HEK293T (cell line): ENCODE measurements around the gene SEC61A1.

ENCODE experiments used
- ARNT ChIP-seq: fragments of 450-650 bp; IDR thresholded peaks from 2 replicates; pipeline ENCODE4 v1.6.1; 2017; ENCODE audit warnings: mild to moderate bottlenecking
- FOXA1 ChIP-seq: fragments of 450-650 bp; IDR thresholded peaks from 2 replicates; pipeline ENCODE4 v1.6.1; 2016; ENCODE audit warnings: mild to moderate bottlenecking
- FOXM1 ChIP-seq: fragments of 450-650 bp; IDR thresholded peaks from 2 replicates; pipeline ENCODE4 v1.6.1; 2017; ENCODE audit warnings: mild to moderate bottlenecking, borderline replicate concordance
- HDGF ChIP-seq: fragments of 450-650 bp; IDR thresholded peaks from 2 replicates; pipeline ENCODE4 v1.6.1; 2017; ENCODE audit warnings: antibody characterized with exemption, borderline replicate concordance
- LEF1 ChIP-seq: fragments of 450-650 bp; IDR thresholded peaks from 2 replicates; pipeline ENCODE4 v1.6.1; 2017; ENCODE audit warnings: mild to moderate bottlenecking, borderline replicate concordance
- SP1 ChIP-seq: fragments of 450-650 bp; IDR thresholded peaks from 2 replicates; pipeline ENCODE4 v1.6.1; 2017

DNA sequence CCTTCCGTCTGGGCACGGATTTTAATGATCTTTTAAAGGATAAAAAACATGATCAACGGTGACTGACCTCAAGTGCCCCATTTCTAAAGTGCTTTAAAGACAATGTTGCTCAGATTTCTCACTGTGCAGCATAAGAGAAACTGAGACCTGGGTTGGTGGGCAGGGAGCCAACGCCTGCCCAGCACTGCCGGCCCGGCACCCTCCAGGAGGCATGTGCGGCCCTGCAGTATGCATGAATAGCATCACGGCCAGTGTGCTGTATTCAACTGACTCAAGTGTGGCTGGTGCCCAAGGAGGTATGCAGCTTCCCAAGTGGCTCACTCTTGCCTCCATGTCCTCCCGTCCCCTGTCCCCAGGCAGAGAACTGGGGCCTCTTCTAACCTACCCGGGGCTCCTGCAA lies 30.3 kb downstream of the SEC61A1 start:
- TF ChIP-seq FOXA1 (no peak), SP1 (no peak), LEF1 (no peak), ARNT (no peak), FOXM1 (no peak), HDGF (no peak)
